ENCODE results near the gene TMEM59L. TPM values are rescaled to one million over a fixed set of nuclear protein-coding genes. Genes with fewer than 3 reads are reported as not detected.

The TMEM59L gene
- total RNA-seq, 2 donors from 2014 or later = 3.2 to 6.5 TPM

DNA sequence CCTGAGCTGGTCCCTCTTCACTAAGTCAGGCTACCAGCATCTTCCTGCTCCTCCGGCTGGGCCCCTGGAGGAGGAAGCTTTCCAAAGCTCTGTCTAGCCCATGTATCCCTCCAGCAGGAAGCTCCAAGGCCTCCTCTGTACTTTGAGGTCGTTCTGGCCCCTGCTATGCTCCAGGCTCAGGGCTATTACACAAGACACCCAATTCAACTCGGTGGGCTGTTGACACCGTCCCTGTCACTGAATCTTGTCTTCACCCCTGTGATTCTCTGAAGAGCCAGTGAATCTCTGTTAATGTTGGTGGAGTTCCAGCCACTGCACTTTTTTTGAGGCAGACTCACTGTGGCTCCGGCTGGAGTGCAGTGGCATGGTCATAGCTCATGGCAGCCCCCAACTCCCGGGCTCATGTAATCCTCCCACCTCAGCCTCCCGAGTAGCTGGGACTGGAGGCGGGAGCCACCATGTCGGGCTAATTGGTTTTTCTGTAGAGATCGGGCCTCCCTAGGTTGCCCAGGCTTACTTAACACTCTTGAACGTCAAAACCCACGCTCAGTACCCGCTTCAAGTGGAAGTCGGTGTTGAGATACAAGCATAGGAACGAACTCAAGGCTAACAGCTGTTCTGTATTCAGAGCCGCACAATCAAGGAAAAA is 24.6 kb upstream of the TMEM59L start:
- ATAC-seq (ENCODE audit: insufficient number of reproducible peaks, low FRiP score, low read depth) = no peak
- H3K9me3 ChIP-seq = no peaks in the 10 kb centered on the region

DNA sequence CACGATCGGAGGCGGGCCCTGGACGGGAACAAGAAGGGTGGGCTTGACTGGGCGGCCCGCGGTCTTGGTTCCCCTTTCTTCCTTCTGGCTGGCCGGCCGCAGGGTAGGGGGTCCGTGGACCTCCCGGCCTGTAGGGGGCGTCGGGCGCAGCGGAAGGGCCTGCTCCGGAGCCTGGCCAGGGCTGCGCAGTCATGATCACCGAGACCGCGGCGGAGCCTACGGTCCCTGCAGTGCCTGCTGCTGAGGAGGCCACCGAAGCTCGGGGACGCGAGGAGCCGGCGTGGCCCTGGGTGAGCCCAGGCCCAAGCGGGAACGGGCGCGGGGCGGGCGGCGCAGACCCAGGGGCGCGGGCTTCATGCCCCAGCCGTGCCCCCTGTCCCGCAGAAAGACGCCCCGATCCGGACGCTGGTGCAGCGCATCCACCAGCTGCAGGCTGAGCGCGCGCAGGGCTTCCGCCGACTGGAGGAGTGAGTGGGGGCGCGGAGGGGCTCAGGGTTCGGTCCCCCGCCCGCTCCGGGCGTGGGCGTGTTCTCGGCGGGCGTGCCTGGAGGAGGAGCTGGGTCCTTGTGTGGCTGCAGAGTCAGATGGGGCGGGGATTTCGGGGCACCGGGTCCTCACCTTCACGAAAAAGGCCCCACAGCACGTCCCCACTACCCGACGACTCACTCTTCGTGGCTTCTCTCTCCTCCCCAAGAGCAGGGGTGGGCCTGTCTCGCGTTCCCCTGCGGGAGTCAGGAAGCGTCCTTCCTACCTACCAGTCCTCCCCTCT is 23.9 kb upstream of the TMEM59L start, which contains the start of gene REX1BD:
Gene REX1BD (plus strand): TSS at position 188 of the 769 bp plus-strand sequence. CDS start 4 bp downstream, at position 192.
- H3K4me3 ChIP-seq = peak within 1 kb of the TSS; percentile 89
- peak within 1 kb of the TSS; percentile 84 to 86 for H3K27ac ChIP-seq
- DNase-seq (ENCODE audit: low spot score) = peak; percentile 57
- H3K9me3 ChIP-seq = no peaks in the 10 kb centered on the region
- H3K27me3 ChIP-seq (replicated peaks; ENCODE audit: insufficient read depth) = no peaks in the 10 kb centered on the region
- peaks cover 8% of the 10 kb centered on the region for H3K36me3 ChIP-seq
- peaks cover 11 to 21% of the 10 kb centered on the region in 2 donors for H3K4me1 ChIP-seq (ENCODE audit: control insufficient read depth in 1 of 2, low read depth in 2 of 2)
- peak; percentile 19 for ATAC-seq (ENCODE audit: insufficient number of reproducible peaks, low FRiP score, low read depth)
- TF ChIP-seq, protein P1, sequence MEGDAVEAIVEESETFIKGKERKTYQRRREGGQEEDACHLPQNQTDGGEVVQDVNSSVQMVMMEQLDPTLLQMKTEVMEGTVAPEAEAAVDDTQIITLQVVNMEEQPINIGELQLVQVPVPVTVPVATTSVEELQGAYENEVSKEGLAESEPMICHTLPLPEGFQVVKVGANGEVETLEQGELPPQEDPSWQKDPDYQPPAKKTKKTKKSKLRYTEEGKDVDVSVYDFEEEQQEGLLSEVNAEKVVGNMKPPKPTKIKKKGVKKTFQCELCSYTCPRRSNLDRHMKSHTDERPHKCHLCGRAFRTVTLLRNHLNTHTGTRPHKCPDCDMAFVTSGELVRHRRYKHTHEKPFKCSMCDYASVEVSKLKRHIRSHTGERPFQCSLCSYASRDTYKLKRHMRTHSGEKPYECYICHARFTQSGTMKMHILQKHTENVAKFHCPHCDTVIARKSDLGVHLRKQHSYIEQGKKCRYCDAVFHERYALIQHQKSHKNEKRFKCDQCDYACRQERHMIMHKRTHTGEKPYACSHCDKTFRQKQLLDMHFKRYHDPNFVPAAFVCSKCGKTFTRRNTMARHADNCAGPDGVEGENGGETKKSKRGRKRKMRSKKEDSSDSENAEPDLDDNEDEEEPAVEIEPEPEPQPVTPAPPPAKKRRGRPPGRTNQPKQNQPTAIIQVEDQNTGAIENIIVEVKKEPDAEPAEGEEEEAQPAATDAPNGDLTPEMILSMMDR (IDR thresholded peaks at IDR 0.05) = peak; percentile 83

More for the DNA sequence above, 24.6 kb upstream of the TMEM59L start:
- Histone ChIP-seq H3K4me3 (peak overlapping the region; percentile 89), H3K36me3 (peaks cover 8% of the 10 kb centered on the region), H3K4me1 (ENCODE audit: control insufficient read depth in 1 of 2, low read depth in 2 of 2) (peaks cover 11 to 21% of the 10 kb centered on the region in 2 donors), H3K27me3 (replicated peaks; ENCODE audit: insufficient read depth) (no peaks in the 10 kb centered on the region), H3K27ac (peak overlapping the region; percentile 84 to 86)
- TF ChIP-seq, protein P1 (IDR thresholded peaks at IDR 0.05) = no peak
- DNase-seq (ENCODE audit: low spot score) = no peak

DNA sequence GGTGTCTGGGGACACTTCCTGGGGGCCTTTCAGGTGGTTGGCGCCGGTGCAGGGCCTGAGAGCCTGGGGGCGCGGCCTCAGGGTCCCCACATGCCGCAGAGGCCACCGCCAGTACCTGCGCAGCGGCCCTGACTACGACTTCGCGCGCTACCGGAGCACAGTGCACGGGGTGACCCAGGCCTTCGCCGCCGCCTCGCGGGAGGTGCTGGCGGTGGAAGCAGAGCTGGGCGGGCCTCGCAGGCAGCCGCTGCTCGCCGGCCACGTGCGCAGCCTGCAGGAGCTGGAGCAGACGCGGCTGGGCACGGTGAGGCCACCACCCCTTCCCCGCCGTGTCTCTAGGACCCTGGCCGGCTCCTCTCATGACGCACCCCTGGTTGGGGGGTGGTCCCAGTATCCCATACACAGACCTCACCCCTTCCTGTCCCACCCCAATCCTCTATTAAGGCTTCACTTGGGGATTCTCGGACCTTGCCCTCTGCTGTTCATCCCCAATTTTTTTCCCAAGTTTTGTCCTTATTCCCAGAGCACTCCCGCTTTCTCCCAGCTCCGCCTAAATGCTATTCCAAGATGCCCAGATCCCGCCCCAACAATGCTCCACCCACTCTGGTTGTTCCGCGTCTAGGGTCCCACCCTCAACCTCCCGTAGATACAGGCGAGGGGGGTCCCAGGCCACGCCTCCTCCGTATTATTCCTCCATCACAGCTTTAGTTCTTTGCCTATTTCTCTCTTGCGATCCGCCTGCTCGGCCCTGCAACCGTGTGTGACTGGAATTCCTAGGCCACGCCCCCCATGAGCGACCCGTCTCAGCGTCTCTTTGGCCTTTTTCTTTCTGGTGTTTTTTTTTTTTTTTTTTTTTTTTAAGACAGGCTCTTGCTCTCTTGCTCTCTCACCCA is 23.0 kb upstream of the TMEM59L start:
- H3K4me1 ChIP-seq (ENCODE audit: control insufficient read depth in 1 of 2, low read depth in 2 of 2) = peaks cover 14 to 27% of the 10 kb centered on the region in 2 donors
- peak; percentile 6 for ATAC-seq (ENCODE audit: insufficient number of reproducible peaks, low FRiP score, low read depth)
- H3K27me3 ChIP-seq (replicated peaks; ENCODE audit: insufficient read depth) = no peaks in the 10 kb centered on the region
- DNase-seq (ENCODE audit: low spot score) = no peak
- TF ChIP-seq, protein P1 (IDR thresholded peaks at IDR 0.05) = peak; percentile 29
- peak overlapping the region; percentile 89 for H3K4me3 ChIP-seq
- H3K9me3 ChIP-seq = no peaks in the 10 kb centered on the region
- H3K36me3 ChIP-seq = peaks cover 8% of the 10 kb centered on the region
- H3K27ac ChIP-seq = peak overlapping the region; percentile 84 to 86

DNA sequence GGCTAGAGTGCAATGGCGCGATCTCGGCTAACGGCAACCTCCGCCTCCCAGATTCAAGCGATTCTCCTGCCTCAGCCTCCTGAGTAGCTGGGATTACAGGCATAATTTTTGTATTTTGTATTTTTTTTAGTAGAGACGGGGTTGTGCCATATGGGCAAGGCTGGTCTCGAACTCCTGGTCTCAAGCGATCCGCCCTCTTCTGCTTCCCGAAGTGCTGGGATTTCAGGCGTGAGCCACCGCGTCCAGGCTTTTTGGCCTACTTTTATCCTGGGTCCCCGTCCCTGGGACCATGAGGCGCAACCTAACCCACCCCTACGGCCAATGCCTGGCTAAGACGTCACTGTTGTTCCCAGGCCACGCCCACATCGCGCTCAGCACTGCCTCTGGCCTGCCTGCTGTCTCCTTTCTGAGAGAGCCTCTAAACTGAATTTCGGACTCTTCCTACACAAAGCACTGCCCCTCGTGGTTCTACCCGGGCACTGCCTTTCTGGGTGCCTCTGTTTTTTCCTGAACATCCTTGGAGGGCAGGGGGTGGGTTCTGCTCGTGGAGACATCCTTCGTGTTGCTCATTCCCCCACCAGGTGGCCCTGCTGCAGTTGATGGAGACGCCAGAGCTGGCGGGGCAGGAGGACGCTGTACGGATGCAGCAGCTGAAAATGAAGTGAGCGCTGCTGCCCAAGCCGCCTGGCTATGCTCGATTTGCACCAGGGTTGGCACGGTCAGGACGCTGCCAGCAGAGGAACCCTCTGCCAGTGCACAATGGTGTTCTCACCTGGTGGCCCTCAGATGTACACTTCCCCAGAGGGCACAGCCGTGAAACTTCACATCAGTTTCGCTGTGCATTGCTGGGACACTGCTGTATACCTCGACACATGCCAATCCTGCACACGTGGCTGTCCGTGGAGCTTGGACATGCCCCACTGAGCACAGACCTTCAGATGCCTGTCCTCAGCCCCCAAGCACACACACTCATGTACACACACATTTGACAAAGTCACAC is 22.1 kb upstream of the TMEM59L start:
- no peaks in the 10 kb centered on the region for H3K9me3 ChIP-seq
- H3K4me3 ChIP-seq = peak overlapping the region; percentile 89
- TF ChIP-seq, protein P1 (IDR thresholded peaks at IDR 0.05) = no peak

More for the DNA sequence above, 22.1 kb upstream of the TMEM59L start:
- Histone ChIP-seq H3K4me1 (ENCODE audit: control insufficient read depth in 1 of 2, low read depth in 2 of 2) (peaks cover 19 to 35% of the 10 kb centered on the region in 2 donors), H3K27ac (no peak overlapping the region), H3K27me3 (replicated peaks; ENCODE audit: insufficient read depth) (no peaks in the 10 kb centered on the region), H3K36me3 (peaks cover 8% of the 10 kb centered on the region)
- ATAC-seq (ENCODE audit: insufficient number of reproducible peaks, low FRiP score, low read depth) (no peak), DNase-seq (ENCODE audit: low spot score) (no peak)

Data from thoracic aorta (tissue), 2 donors.